ENCODE data around the gene MINDY3.
"Not testable (repeated sequence)": the region's sequence is repeated elsewhere in the genome, so short reads cannot be mapped to it uniquely, and the experiment has no call there.

The MINDY3 gene

DNA sequence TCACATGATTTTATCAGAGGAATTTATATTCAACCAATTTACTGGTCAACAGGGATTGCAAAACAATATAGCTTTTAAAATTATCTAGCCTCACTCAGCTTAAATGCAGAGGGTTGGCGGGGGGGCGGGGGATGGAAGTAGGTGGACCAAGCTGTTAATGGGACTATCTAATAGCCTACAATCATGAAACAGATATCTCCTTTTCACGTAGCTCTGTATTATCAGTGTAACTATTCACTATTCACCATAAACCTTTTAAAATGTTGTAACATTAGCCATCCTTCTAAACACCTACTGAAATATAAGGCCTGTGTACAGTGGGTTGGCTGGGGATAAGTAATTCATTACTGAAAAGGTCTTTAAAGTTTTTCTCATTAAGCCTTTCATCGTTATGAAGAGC, 56.2 kb downstream of the MINDY3 start:
- DNase-seq: no peak

DNA sequence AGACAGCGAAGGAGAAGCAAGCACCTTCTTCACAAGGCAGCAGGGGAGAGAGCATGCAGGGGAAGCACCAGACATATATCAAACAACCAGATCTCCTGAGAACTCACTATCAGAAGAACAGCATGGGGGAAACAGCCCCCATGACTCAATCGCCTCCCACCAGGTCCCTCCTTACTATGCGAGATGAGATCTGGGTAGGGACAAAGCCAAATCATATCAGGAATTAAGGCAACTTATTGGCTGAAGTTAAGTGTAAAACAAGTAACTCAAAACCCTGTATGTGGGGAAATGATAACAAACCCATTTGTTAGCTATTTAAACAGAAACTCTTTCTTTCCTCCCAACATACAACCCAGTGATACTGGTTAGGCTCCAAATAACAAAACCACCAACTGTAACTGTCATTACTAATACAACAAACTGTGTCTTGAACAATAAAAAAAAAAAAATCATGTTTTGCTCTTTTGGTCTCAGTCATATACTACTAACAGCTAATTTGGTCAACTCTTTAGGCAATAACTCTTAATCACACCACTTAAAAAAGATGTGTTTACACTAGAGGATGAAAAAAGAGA, 57.8 kb downstream of the MINDY3 start:
- peak; percentile 64 for DNase-seq

DNA sequence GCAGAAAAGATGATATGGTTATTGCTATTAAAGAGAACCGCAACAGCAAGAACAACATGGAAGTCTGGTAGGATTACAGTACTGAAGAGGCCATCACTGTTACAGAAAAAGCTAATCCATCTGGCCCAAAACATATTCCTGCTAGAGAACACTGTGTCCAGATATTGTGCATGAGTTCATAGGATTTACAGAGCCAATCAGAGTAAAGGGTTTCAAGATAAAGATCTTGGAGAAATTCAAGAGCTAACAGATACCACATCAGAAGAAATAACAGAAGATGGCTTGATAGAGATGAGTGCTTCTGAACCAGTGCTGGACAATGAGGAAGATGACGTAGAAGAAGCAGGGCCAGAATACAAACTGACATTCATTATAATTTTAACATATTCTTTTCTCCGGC, 58.7 kb downstream of the MINDY3 start:
- no peak for DNase-seq

DNA sequence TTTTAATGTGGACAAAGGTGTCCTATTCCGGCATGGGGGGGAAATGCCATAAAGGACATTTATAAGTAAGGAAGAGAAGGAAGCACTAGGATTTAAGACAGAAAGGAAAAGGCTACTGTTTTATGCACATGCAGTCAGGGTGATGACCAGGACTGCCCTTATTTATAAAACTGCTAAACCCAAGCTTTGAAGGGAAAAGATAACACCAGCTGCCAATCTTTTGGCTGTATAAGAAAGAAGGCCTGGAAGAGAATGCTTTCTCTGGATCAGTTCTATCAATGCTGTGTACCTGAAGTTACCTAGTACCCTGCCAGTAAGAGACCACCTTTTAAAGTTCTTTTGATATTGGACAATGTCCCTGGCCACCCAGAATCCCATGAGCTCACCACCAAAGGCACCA, 59.2 kb downstream of the MINDY3 start:
- DNase-seq: no peak

DNA sequence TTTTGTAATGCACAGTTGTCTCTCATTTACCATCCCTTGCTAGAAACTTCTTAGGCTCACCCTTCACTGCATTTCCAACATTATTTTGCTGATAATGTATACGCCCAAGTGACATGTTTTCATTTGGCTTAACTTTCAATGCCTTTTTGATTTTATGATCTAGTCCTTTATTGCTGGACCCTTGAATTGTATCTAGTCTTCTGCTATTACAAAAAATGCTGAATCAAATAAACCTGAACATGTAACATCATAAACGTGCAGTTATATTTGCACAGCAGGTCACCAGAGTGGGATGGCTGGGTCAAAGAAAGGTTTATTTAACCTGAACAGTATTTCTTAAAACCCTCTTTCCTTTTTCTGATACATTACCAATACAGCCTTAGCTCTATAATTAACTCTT, 63.0 kb downstream of the MINDY3 start:
- DNase-seq: no peak

DNA sequence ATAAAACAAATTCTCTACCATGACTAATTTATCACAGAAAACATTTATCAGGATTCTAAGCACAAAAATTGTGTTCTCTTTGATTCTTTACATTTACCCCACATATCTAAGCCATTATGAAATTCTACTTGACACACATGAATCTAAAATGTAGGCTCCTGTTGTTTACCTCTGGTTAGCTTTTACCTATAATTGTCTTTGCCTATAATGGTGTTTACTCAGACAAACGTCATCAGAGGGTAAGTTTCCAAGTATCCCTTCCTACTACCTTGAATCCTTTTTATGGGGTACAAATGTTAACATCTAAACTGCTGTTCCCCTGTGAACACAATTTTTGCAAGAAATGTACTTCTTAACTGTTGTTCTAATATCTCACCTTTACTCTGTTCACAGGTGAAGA, 63.5 kb downstream of the MINDY3 start:
- no peak for DNase-seq

DNA sequence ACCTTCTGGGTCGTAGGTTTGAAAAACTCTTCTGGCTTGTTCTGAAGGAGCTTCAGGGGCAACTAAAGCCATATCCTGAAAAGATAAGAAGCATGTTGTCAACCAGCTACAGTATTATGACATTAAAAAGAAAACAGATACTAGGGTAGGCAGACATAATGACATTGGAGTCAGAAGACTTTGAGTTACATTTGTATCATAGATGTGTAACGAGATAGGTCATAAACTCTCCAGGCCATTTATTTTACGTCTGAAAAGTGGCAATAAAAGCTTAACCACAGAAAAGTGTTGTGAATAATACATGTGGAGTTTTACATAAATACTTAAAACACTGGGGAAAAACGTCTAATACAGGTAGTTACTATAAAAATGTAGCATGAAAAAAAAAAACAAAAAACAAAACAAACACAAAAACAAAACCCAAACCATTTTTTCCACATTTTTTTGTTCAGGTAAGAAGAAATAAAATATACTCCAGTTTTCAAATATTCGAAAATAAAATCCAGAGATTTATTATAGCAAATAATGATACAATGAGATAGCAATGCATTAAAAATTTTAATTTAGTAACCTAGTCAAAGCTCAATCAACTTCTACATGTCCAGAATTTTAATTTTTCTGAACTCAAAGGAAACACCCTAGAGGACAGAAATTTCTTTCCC, 64.1 kb downstream of the MINDY3 start:
- no peak for DNase-seq

DNA sequence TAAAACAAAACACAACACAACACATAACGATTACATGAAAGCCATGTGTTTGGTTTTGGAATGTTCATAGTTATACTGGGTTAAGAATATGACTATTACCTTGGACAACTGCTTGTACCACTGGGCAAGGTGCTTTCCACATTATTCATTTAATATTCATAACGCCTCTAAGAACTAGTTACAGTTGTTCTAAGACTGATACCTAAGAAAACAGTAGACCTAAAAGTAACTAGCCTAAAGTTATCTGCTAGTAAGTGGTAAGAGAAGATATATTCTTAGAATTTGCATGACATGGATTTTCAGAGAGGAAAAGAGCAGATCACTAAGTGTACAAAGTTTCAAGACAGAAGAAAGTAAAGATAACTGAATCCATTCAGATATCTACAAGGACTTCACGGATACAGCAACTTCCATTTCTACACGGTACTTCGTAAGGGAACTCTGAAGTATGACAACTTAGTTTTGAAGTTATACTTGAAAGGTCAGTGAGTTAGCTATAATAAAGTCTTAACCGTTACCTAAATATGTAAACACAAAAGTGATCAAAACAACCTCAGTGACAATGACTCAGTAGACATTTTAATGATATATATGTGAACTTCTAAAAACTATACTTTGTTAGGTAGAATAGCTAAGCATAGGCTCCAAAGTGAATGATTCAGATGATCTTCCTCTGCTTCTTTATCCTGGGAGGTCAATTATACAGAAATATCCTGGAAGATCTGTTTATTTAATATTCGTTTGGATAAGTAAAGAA, 65.1 kb downstream of the MINDY3 start:
- DNase-seq: no peak

DNA sequence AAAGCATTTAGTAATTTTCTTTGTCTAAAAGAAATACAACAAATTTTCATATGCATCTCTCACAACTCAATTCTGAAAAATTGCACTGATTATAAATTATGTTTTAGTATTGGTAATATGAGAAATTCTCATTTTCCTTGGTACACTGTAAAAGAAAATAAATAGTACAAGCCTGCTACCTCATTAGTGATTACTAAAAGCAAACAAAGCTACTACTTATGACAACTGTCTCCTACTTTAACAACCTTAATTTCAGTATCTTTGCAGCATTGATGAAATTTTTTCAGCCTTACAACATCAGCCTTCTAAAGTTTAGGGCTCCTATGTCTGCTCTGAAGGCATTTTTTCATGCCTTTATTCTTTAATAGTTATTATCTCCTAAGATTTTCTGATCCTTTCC, 65.7 kb downstream of the MINDY3 start:
- no peak for DNase-seq

DNA sequence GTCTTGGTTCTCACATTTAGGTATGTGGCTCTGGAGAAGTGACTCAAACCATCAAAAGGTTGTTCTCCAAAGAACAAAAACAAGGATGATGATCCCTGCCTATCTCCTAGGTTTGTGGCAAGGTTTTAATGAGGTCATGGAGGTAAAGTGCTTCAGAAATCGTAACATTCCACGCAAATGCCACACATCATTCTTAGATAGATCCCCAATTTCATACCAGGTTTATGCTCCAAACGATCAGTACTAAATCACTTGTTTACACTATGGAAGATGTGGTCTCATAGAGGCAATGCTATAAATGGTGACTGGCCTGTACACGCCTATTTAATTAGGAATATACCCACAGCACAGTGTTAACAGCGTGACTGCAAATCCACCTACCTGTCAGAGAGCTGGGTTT, 66.6 kb downstream of the MINDY3 start:
- DNase-seq: no peak

DNA sequence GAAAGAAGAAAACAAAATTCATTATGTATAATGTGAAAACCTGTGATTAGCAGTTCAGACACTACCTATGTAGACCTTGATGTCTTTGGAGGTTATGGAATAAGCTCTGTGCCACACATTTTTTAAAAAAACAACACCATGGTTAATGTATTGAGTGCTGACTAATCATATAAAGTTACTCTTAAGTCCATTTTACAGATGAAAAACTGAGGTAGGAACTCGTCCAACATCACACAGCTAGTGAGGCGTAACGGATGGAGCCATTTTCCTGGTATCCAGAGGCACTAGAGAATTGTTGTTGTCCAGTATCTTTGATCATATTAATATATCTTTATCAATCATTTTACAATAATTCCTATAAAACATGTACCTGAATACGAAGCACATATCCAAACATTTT, 67.5 kb downstream of the MINDY3 start:
- no peak for DNase-seq

DNA sequence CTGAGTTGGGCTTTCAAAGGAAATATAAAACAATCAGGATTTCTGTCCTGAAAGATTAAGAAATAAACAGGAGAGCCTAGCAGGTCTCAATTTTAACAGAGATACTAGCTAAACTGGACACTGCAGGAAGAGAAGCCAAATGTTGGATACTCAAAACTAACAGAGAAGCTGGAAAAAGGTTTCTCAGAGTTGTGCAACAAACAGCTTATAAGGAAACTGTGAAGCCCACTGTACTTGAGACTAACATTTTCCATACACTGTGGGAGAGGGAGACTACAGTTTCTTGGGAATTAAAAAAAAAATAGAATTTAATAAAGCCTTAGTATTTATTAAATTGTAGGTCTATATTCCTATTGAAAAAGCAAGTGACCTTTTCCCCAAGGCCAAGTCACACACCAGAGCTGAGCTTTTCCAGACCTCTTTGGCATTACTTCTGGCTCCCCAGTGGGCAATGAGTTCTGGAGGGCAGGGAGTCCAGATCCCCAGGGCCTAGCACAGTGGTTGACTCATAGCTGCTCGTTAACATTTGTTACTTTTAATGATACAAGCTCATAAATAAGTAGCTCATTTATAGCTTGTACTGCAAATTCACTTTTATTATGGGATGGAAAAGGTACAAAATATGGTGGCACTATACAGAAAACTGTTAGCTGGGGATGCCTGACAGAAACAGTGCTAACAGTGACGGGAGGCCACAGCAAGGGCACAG, 68.3 kb downstream of the MINDY3 start:
- DNase-seq: no peak

DNA sequence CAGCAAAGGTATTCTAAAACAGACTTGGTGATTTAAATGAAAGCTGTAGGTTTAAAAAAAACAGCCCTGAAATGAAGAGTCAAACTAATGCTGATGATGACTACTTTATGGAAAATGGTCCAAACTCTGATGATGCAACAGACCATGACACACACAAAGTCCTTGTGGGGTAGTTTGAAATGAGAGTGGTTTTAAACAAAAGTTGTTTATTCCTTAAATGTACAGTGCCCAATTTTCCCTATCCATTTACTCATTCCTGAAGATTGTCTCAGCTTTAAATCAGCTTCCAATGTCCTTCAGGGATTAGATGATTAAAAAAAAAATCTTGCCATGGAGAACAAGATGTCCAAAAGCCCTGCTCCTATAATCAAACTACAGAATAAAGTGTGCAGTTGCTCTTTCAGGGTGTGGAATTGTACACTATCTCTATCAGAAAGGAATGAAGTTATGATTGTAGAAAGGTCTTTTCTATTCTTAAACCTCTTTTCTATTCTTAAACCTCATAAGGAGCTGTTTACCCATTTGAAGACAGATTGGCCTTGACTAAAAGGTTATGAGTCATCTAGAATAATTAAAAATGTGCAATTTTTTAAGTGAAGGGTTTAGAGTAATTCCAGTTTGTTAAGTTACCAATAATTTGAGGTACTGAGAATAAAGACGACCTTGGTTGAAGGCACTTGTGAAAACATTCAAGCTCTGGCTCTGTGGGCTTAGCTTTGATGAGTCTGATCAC, 70.3 kb downstream of the MINDY3 start:
- no peak for DNase-seq

DNA sequence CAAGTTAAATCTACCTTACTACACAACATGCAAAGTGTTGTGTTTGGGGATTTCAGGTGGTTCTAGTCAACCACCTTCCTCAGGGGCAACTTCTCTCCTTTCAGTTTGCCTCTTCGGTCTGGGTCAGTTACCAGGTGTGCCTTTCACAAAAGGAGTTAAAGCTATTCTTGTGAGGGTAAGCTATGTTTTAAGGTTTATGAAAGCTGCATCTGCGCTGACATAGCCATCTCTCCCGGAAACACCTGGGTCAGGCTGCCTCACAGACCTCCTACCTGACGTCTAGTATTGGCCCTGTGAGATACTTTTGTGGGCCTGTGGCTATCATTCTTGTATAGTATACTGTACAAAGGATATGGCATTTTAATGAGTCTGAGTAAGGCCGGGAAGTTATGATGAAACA, 72.9 kb downstream of the MINDY3 start:
- no peak for DNase-seq

DNA sequence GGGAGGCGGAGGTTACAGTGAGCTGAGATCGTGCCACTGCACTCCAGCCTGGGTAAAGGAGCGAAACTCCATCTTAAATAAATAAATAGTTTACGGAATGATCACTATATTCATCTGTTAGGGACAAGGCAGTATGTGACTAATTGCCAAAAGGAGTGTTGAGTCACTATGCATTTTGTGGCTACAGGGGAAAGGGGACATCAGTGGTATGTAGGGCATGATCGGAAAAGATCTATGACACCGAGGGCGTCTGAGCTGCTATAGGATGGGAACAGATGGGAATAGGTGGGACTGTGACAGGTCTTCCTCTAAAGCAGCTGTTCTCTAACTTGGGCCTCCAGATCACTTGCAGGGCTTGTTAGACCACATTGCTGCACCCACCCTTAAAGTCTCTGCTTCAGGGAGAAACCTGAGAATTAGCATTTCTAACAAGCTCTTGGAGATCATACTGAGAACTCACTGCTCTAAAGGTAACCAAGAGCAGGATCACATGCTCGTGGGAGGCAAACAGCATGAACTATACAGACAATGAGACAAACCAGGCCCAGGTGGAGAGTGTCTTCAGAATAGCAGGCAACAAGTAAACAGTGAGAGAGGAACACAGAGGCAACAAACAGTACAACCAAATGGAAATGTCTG, 75.5 kb downstream of the MINDY3 start:
- DNase-seq: no peak

DNA sequence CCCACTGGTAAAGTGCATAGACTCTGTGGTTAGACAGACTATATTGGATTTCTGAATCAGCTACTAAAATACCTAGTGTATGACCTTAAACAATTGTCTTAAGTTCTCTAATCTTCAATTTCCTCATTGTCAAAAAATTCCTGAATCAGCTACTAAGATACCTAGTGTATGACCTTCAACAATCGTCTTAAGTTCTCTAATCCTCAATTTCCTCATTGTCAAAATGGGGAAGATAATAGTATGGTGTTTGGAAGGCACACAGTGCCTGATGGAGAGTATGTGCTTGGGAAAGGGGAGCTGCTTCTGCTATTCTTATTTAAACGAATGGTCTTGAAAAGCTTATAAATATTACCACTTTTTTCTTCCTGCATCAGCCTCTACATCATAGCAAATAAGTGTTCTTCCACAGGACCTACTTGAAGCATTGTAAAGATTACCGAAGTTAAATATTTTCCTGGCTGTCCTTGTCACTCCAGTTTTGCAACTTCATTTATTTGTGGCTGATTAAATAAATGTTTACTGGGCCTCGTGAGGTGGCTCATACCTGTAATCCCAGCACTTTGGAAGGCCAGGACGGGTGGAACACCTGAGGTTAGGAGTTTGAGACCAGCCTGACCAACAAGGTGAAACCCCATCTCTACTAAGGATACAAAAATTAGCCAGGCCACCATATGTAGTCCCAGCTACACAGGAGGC, 76.2 kb downstream of the MINDY3 start:
- DNase-seq: no peak

DNA sequence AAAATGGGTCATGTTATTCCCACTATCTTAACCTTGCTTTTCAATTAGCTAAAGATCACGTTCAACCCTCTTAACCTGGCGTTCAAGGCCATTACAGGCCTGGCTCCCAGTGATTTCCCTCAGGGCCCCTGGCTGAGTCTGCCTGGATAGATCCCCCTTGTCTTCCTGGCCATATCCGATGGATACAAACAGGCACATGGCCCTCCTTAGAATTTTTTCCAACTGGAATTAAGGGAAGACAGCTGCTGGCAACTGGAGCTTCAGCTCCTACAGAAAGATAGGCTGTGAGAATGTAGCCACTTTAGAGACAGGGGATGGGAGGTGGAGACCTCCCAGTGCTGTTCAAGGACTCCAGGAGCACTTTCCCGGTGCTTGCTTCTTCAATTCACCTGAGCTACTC, 77.5 kb downstream of the MINDY3 start:
- no peak for DNase-seq

DNA sequence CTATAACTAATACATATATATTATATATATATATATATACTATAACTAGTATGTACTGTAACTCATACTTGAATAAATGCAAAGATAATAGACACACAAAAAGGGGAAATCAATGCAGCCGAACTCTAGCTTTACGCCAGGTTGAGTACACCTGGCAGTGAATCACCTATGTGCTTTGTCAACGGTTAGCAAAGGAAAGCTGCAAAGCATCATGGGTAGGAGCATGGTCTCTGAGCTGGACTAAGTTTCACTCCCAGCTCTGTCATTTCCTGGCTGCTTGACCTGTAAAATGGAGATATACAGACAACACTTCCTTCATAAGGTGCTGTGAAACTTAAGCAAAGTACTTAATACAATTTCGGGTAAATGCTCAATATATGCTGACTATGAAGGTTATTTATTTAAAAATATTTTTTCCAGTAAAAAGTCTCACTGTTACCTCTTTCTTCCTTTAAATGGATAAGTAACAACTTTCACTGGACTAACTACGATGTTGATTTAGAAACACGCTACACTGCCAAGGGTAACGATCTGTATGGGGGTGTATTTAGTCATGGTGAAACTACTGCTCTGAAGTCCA, 78.8 kb downstream of the MINDY3 start:
- no peak for DNase-seq

DNA sequence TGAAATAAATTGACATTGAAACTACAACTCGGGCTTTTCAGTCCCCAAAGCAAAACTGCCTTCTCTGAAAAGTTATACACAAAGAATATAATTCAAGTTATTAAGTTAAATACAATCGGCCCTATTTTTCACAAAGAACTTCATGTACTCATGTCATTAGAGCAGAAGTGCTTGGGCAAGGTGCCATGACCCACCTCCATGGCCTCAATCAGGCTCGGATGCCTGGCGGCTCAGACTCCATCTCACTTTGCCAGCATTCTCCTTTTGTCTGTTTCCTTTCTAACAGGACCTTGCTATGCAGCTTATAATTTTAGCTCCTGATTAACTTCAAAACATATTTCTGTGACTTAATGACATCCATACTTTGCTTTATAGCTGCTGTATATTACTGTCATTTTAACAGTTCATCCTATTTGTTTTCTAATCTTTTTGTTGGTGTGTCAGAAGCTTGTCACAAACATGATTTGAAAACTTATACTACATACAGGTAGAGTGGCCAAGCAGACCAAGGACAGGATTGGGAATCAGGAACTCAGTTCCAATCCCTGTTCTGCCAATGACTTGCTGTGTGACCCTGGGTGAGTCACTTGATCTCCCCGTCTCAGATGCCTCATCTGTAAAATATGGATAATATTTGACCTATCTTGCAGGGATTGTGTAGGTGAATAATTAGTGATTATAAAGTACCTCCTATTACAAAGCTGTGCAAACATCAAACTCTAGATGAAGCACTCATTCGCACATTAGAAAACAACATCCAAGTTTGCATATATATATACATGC, 79.8 kb downstream of the MINDY3 start:
- DNase-seq: no peak

DNA sequence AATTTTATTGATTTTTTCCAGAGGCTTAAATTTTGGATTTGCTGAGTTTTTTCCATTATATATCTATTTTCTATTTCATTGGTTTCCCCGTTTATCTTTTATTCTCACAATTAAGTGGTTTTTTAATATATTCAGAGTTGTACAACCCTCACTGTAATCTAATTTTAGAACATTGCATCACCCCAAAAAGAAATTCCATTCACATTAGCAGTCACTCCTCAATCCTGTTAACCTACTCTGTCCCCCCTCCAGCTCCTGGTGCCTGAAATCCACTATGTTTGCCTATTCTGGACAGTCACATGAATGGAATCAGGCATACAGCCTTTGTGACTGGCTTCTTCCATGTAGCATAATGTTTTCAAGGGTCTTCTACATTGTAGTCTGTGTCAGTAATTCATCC, 84.8 kb downstream of the MINDY3 start:
- DNase-seq: no peak

DNA sequence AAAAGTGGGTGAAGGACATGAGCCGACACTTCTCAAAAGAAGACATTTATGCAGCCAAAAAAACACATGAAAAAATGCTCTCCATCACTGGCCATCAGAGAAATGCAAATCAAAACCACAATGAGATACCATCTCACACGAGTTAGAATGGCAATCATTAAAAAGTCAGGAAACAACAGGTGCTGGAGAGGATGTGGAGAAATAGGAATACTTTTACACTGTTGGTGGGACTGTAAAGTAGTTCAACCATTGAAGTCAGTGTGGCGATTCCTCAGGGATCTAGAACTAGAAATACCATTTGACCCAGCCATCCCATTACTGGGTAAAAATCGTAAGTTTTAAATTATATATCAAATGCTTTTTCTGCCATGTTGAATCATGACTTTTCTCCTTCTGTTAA, 85.8 kb downstream of the MINDY3 start:
- not testable (repeated sequence) for DNase-seq

Data from activated effector memory CD4-positive, alpha-beta T cell treated with anti-CD3 and anti-CD28 coated beads, Interleukin-2, amount 50 U/mL, for 16 hours (primary cell).